Astrocyte (in vitro differentiated cells and primary cell): ENCODE results near the gene UCK1.

Source experiments
- EZH2 ChIP-seq: IDR thresholded peaks from 2 replicates; pipeline ENCODE4 v1.6.1; 2012; ENCODE audit warnings: mild to moderate bottlenecking, low read length, inconsistent platforms; ENCODE audit not compliant: insufficient read depth
- TF ChIP-seq, protein P1 (sequence below): IDR thresholded peaks from 2 replicates; pipeline ENCODE4 v1.5.1; 2011; ENCODE audit warnings: low read depth, mild to moderate bottlenecking, inconsistent platforms, low read length, moderate library complexity; ENCODE audit not compliant: insufficient read depth

DNA sequence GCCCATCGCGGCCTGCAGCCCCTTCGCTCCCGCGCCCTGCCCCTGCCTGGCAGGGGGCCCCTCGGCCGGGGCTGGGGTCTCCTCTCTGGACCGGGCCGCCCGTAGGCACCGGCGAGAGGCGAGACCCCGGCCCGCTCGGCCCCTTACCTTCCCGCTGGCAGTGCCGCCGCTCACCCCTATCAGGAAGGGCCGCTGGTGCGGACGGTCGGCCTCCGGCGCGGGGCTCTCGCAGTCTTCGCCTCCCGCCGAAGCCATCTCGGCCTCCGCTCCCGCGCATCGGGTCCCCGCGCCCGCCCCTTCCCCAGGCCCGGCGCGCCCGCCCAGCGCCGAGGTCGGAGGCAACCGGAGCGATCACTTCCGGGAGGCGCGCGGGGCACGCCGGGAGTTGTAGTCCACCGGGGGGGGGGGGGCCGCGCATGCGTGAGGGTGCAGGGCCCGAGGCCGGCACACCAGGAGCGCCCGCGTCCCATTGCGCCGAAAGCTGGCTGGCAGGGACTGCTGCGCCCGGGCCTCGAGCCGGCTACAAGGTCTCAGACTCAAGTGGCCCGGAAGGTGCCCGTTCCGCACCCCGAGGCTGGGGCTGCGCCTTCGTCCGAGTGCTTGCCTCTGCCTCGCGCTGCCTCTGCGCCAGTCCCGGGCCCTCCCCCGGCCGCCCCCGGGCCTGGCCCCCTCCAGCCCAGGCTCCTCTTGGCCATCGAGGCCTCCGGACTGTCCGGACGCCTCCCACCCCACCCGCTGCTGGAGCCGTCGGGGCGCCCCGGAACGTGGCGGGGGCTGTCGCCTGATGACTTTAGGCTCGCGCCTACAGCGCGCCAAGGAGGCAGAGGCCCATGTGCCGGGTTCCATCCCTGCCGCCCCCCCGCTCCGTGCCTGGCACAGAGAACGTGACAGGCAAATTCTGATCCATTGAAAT lies at the start of gene UCK1:
- TF ChIP-seq, protein P1, sequence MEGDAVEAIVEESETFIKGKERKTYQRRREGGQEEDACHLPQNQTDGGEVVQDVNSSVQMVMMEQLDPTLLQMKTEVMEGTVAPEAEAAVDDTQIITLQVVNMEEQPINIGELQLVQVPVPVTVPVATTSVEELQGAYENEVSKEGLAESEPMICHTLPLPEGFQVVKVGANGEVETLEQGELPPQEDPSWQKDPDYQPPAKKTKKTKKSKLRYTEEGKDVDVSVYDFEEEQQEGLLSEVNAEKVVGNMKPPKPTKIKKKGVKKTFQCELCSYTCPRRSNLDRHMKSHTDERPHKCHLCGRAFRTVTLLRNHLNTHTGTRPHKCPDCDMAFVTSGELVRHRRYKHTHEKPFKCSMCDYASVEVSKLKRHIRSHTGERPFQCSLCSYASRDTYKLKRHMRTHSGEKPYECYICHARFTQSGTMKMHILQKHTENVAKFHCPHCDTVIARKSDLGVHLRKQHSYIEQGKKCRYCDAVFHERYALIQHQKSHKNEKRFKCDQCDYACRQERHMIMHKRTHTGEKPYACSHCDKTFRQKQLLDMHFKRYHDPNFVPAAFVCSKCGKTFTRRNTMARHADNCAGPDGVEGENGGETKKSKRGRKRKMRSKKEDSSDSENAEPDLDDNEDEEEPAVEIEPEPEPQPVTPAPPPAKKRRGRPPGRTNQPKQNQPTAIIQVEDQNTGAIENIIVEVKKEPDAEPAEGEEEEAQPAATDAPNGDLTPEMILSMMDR = no peak
- TF ChIP-seq EZH2 = no peak
